ENCODE results near the gene PTTG1IP.

The PTTG1IP gene

GRCh38 chr21:44831227-44831860 lies 42.1 kb downstream of the PTTG1IP start:
- Histone ChIP-seq H3K36me3 (ENCODE audit: control insufficient read depth, low read length) (no peaks in the 10 kb centered on the region), H3K9me2 (replicated peaks; ENCODE audit: control insufficient read depth, low read length) (no peaks in the 10 kb centered on the region), H4K20me1 (ENCODE audit: control insufficient read depth, insufficient read depth, low read depth, low read length) (no peaks in the 10 kb centered on the region), H3K9me3 (ENCODE audit: control insufficient read depth, insufficient read depth, low read length) (peaks cover 11% of the 10 kb centered on the region), H3K4me1 (ENCODE audit: control insufficient read depth, low read length) (peaks cover 6% of the 10 kb centered on the region; the same call in 1 of the 2 replicates), H3K4me2 (ENCODE audit: low read length) (no peak overlapping the region), H3K4me3 (ENCODE audit: low read length) (no peak overlapping the region), H3F3A (ENCODE audit: control insufficient read depth, insufficient read depth) (no peaks in the 10 kb centered on the region), H3K27ac (ENCODE audit: low read depth, low read length) (no peak overlapping the region), H3K27me3 (ENCODE audit: control insufficient read depth, low read length) (no peaks in the 10 kb centered on the region), H3K79me2 (ENCODE audit: control insufficient read depth, low read length) (no peaks in the 10 kb centered on the region)
- TF ChIP-seq EZH2phosphoT487 (IDR thresholded peaks at IDR 0.05; ENCODE audit: borderline replicate concordance, low read length) = no peak

GRCh38 chr21:44829507-44830092 lies 43.9 kb downstream of the PTTG1IP start:
- TF ChIP-seq CTCF (IDR thresholded peaks at IDR 0.05; ENCODE audit: low read depth, low read length, poor library complexity, severe bottlenecking) (no peak), EZH2phosphoT487 (IDR thresholded peaks at IDR 0.05; ENCODE audit: borderline replicate concordance, low read length) (no peak)
- no peaks in the 10 kb centered on the region for H3K9me2 ChIP-seq (replicated peaks; ENCODE audit: control insufficient read depth, low read length)
- no peak overlapping the region for H3K4me3 ChIP-seq (ENCODE audit: low read length)
- H3K79me2 ChIP-seq (ENCODE audit: control insufficient read depth, low read length) = no peaks in the 10 kb centered on the region
- H3F3A ChIP-seq (ENCODE audit: control insufficient read depth, insufficient read depth) = no peaks in the 10 kb centered on the region
- no peaks in the 10 kb centered on the region for H3K36me3 ChIP-seq (ENCODE audit: control insufficient read depth, low read length)
- no peaks in the 10 kb centered on the region for H4K20me1 ChIP-seq (ENCODE audit: control insufficient read depth, insufficient read depth, low read depth, low read length)
- H3K27me3 ChIP-seq (ENCODE audit: control insufficient read depth, low read length) = no peaks in the 10 kb centered on the region
- no peak overlapping the region for H3K4me2 ChIP-seq (ENCODE audit: low read length)
- H3K9me3 ChIP-seq (ENCODE audit: control insufficient read depth, insufficient read depth, low read length) = peaks cover 11% of the 10 kb centered on the region
- H3K4me1 ChIP-seq (ENCODE audit: control insufficient read depth, low read length) = peaks cover 6% of the 10 kb centered on the region; the same call in 1 of the 2 replicates
- no peak overlapping the region for H3K27ac ChIP-seq (ENCODE audit: low read depth, low read length)

- Histone ChIP-seq H3K27me3 (ENCODE audit: control insufficient read depth, low read length) (no peaks in the 10 kb centered on the region), H3K9me2 (replicated peaks; ENCODE audit: control insufficient read depth, low read length) (no peaks in the 10 kb centered on the region), H3K4me3 (ENCODE audit: low read length) (no peak overlapping the region), H3K4me1 (ENCODE audit: control insufficient read depth, low read length) (peaks cover 6% of the 10 kb centered on the region; the same call in 1 of the 2 replicates), H3K36me3 (ENCODE audit: control insufficient read depth, low read length) (no peaks in the 10 kb centered on the region), H3K9me3 (ENCODE audit: control insufficient read depth, insufficient read depth, low read length) (peaks cover 11% of the 10 kb centered on the region), H3K4me2 (ENCODE audit: low read length) (no peak overlapping the region), H3K79me2 (ENCODE audit: control insufficient read depth, low read length) (no peaks in the 10 kb centered on the region), H3K27ac (ENCODE audit: low read depth, low read length) (no peak overlapping the region), H3F3A (ENCODE audit: control insufficient read depth, insufficient read depth) (no peaks in the 10 kb centered on the region), H4K20me1 (ENCODE audit: control insufficient read depth, insufficient read depth, low read depth, low read length) (no peaks in the 10 kb centered on the region)
- no peak for TF ChIP-seq CTCF (IDR thresholded peaks at IDR 0.05; ENCODE audit: low read depth, low read length, poor library complexity, severe bottlenecking)
- TF ChIP-seq EZH2phosphoT487 (IDR thresholded peaks at IDR 0.05; ENCODE audit: borderline replicate concordance, low read length) = no peak
Observed at GRCh38 chr21:44828362-44829056, 45.0 kb downstream of the PTTG1IP start.
